OCI-LY7 (cell line): Measurements from ENCODE around the gene MAP3K2. TPM values are rescaled to one million over a fixed set of nuclear protein-coding genes. Genes with fewer than 3 reads are reported as not detected.

Experiments
- BruUV-seq: library from RNA; stranded (reverse); fragments of 400-500 nt; replicated peaks from 2 replicates; lab custom pipeline; 2021; lab: Mats Ljungman, UMichigan
- CTCF ChIA-PET: fragments of 300-600 bp; sonication (Branson Sonifier 250); formaldehyde crosslinking; loops from one replicate; lab custom pipeline; 2022; ENCODE audit warnings: antibody characterized with exemption; ENCODE audit not compliant: unreplicated experiment; lab: Charles Lee
- POLR2A ChIA-PET: fragments of 300-600 bp; sonication (Branson Sonifier 250); formaldehyde crosslinking; loops from one replicate; lab custom pipeline; 2022; ENCODE audit warnings: antibody characterized with exemption; lab: Charles Lee
- DNase-seq: peaks from one replicate; pipeline ENCODE4 v3.0.0-alpha.2; 2015; ENCODE audit warnings: low spot score
- H2AFZ ChIP-seq: fragments of 200-600 bp; sonication (generic), shearing (Covaris generic); 2 replicates; pipeline ENCODE4 v1.6.1; 2014; ENCODE audit warnings: mild to moderate bottlenecking, antibody characterized with exemption, low read length, moderate library complexity
- H3K27ac ChIP-seq: fragments of 200-600 bp; sonication (generic); 2 replicates; pipeline ENCODE4 v1.5.1; 2014; ENCODE audit warnings: mixed run types, low read depth, mild to moderate bottlenecking, moderate library complexity, low read length, inconsistent platforms; ENCODE audit not compliant: poor library complexity, severe bottlenecking
- H3K36me3 ChIP-seq: fragments of 200-600 bp; sonication (generic); 2 replicates; pipeline ENCODE4 v1.6.1; 2014; ENCODE audit warnings: mild to moderate bottlenecking, antibody characterized with exemption, low read length, moderate library complexity, mixed read lengths; ENCODE audit not compliant: insufficient read depth
- H3K4me1 ChIP-seq: fragments of 200-600 bp; sonication (generic); 2 replicates; pipeline ENCODE4 v1.5.1; 2014; ENCODE audit warnings: mild to moderate bottlenecking, low read length; ENCODE audit not compliant: insufficient read depth, poor library complexity, severe bottlenecking
- H3K4me2 ChIP-seq: fragments of 200-600 bp; sonication (generic); 2 replicates; pipeline ENCODE4 v1.6.1; 2014; ENCODE audit warnings: mild to moderate bottlenecking, low read length
- H3K4me3 ChIP-seq: fragments of 200-600 bp; sonication (generic); 2 replicates; pipeline ENCODE4 v1.5.1; 2014; ENCODE audit warnings: mild to moderate bottlenecking, low read depth, low read length; ENCODE audit not compliant: poor library complexity, severe bottlenecking
- H3K79me2 ChIP-seq: fragments of 200-600 bp; sonication (generic); 2 replicates; pipeline ENCODE4 v1.6.1; 2016; ENCODE audit warnings: low read depth, mild to moderate bottlenecking, low read length, moderate library complexity, mixed read lengths; ENCODE audit not compliant: insufficient read depth
- H3K9me2 ChIP-seq: fragments of 200-600 bp; sonication (generic); 2 replicates; pipeline ENCODE4 v1.6.1; 2016; ENCODE audit warnings: mild to moderate bottlenecking, low read length, mixed read lengths; ENCODE audit not compliant: insufficient read depth
- H3K9me3 ChIP-seq: fragments of 200-600 bp; sonication (generic); 2 replicates; pipeline ENCODE4 v1.6.1; 2014; ENCODE audit warnings: mild to moderate bottlenecking, mixed run types, low read length, mixed read lengths
- H4K20me1 ChIP-seq: fragments of 200-600 bp; sonication (generic); 2 replicates; pipeline ENCODE4 v1.6.1; 2014; ENCODE audit warnings: mild to moderate bottlenecking, antibody characterized with exemption, low read length, moderate library complexity, mixed read lengths; ENCODE audit not compliant: insufficient read depth
- EZH2phosphoT487 ChIP-seq: fragments of 200-600 bp; sonication (generic); IDR thresholded peaks from 2 replicates; pipeline ENCODE4 v1.6.1; 2018; ENCODE audit warnings: low read depth, borderline replicate concordance, mild to moderate bottlenecking, mixed run types, antibody characterized with exemption, low read length, moderate library complexity, mixed read lengths
- intact Hi-C: fragments of 100-400 bp; cut with micrococcal nuclease; formaldehyde crosslinking; loops from one replicate; pipeline ENCODE4 v1.10.0; 2022; ENCODE audit not compliant: unreplicated experiment
- total RNA-seq, 2 experiments: library from RNA; depleted of rRNA in 1 of 2; stranded (reverse); fragments of >200 nt in 1 of 2; shearing (Covaris generic) in 1 of 2; gene quantifications; 2 replicates each; pipeline ENCODE4 v1.2.3, GENCODE V29; 2014 to 2022
- TF ChIP-seq, protein P1 (sequence below): fragments of 200-600 bp; sonication (generic); conservative IDR thresholded peaks from 2 replicates; pipeline ENCODE4 v1.5.1; 2014; ENCODE audit warnings: mild to moderate bottlenecking, antibody characterized with exemption, low read length, moderate library complexity, mixed read lengths

MAP3K2 gene
- total RNA-seq, 2 experiments from 2014 or later, result 33.2 to 52.5 TPM

DNA sequence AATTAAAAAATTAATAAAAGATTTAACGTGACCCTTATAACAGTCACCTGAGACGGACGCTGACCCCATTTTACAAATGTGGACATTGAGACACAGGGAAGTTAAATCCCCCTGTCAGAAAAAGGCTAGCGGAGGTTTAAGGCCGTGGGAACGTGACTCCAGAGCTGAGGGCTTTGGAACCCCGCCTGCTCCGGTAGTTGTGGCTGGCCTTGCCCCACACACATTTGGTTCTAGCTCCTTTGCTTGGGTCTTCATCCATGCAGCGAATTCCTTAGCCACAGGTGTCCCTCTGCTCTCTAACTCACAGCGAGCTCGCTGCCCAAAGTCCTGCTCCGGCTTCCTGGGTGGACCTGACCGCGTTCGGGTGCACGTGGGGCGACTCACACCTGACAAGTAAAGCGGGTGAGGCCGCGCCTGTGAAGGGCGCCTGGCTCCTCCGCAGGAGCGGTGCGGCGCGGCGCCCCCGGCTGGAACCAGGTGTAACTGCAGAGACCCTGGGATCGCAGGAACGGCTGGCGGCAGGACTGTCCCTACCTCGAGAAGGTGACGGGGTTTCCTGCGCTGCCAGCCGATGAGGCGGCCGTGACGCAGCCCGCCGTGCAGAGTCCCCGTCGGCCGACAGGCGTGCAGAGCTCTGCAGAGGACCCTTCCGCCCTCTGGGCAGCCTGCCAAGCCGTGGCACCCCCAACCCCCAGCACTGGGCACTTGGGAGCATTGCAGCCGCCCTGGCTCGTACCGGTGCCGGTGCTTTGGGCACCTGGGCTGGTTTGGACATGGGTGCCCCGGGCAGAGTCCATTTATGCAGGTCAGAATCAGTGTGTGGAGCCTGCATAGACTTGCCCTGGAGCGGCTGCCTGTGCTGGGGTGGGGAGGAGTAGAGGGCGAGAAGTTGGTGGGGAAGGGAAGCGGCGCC lies 28.1 kb upstream of the MAP3K2 start:
- POLR2A ChIA-PET, result interaction anchor here (0.6 to 1.4 kb wide), 3 partner anchors 13 to 123 kb away, joined by 3 to 5 read pairs (median 3); no protein-coding TSS in a partner anchor
- TF ChIP-seq EZH2phosphoT487, result no peak
- TF ChIP-seq, protein P1, sequence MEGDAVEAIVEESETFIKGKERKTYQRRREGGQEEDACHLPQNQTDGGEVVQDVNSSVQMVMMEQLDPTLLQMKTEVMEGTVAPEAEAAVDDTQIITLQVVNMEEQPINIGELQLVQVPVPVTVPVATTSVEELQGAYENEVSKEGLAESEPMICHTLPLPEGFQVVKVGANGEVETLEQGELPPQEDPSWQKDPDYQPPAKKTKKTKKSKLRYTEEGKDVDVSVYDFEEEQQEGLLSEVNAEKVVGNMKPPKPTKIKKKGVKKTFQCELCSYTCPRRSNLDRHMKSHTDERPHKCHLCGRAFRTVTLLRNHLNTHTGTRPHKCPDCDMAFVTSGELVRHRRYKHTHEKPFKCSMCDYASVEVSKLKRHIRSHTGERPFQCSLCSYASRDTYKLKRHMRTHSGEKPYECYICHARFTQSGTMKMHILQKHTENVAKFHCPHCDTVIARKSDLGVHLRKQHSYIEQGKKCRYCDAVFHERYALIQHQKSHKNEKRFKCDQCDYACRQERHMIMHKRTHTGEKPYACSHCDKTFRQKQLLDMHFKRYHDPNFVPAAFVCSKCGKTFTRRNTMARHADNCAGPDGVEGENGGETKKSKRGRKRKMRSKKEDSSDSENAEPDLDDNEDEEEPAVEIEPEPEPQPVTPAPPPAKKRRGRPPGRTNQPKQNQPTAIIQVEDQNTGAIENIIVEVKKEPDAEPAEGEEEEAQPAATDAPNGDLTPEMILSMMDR, result peak; percentile 80
- Histone ChIP-seq H3K4me2 (peak overlapping the region; percentile 74), H3K79me2 (no peaks in the 10 kb centered on the region), H3K9me2 (no peaks in the 10 kb centered on the region), H3K36me3 (no peaks in the 10 kb centered on the region), H4K20me1 (no peaks in the 10 kb centered on the region), H2AFZ (peak overlapping the region; percentile 82), H3K27ac (no peak overlapping the region), H3K4me1 (peaks cover 36% of the 10 kb centered on the region), H3K9me3 (peaks cover 12% of the 10 kb centered on the region; the same call in 1 of the 2 replicates), H3K4me3 (peak overlapping the region; percentile 59)
- CTCF ChIA-PET, result interaction anchor here (0.6 to 1.1 kb wide), 2 partner anchors 26 to 93 kb away, joined by 3 to 5 read pairs; no protein-coding TSS in a partner anchor
- BruUV-seq, result no TSS peak
- DNase-seq, result peak; percentile 76
- intact Hi-C loops, result loop anchor here (2.0 kb wide), 1 partner anchor 27 kb away; no protein-coding TSS in a partner anchor

DNA sequence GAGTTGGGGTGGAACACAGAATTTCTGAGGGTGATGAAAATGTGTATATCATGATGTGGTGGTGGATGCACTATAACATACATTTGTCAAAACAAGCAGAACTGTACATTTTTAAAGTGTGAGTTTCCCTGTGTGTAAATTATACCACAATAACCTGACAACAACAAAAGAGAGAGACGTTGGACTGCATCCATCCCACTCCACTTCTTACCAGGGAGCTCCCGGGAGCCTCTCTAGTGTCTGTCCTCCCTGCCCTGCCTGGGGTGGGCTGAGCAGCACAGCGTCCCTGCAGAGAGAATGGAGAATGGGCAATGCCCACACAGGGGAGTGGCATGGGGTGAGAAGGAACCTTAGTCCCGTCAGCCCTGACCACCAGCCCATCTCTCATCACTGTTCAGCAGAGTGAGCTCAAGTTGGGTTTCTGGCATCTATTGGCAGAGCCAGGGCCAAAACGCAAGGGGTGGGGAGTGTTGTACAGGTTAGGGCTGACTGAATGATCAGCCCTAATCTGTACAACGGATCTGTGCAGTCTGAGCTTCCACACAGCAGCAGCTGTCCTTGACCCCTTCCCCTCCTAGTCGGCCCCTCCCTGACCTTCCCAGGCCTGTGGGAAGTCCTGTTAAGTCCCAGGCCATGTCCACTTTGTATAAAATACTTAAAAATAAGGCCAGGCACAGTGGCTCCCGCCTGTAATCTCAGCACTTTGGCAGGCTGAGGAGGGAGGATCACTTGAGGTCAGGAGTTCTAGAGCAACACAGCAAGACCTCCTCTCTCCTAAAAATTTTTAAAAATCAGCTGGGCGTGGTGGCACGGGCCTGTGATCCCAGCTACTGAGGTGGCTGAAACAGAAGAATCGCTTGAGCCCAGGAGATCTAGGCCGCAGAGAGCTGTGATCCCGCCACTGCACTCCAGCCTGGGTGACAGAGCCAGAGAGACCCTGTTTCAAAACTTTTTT lies 27.1 kb upstream of the MAP3K2 start:
- intact Hi-C loops, result no loop called here

More for the DNA sequence above, 27.1 kb upstream of the MAP3K2 start:
- Histone ChIP-seq H3K36me3 (no peaks in the 10 kb centered on the region), H3K9me3 (peaks cover 12% of the 10 kb centered on the region; the same call in 1 of the 2 replicates), H3K4me3 (no peak overlapping the region), H2AFZ (0 out of 2 replicates have a peak overlapping the region, but pooled peaks have one; percentile 82), H3K4me1 (peaks cover 36% of the 10 kb centered on the region), H3K79me2 (no peaks in the 10 kb centered on the region), H3K27ac (no peak overlapping the region), H3K9me2 (no peaks in the 10 kb centered on the region), H4K20me1 (no peaks in the 10 kb centered on the region), H3K4me2 (no peak overlapping the region; the same call in 1 of the 2 replicates)
- ChIA-PET POLR2A (interaction anchor here (0.6 to 1.7 kb wide), 2 partner anchors 25 to 124 kb away, joined by 3 to 9 read pairs; no protein-coding TSS in a partner anchor), CTCF (interaction anchor here (0.9 to 1.1 kb wide), 2 partner anchors 16 to 25 kb away, joined by 3 to 5 read pairs; no protein-coding TSS in a partner anchor)
- BruUV-seq, result no TSS peak
- DNase-seq, result no peak
- TF ChIP-seq, protein P1, result no peak
- no peak for TF ChIP-seq EZH2phosphoT487
